Calu3 (cell line): ENCODE results near the gene SGTB. TPM values are rescaled to one million over a fixed set of nuclear protein-coding genes. Genes with fewer than 3 reads are reported as not detected.

Experiments
- BruUV-seq: library from RNA; stranded (reverse); fragments of 400-500 nt; replicated peaks from 2 replicates; lab custom pipeline; 2021; lab: Mats Ljungman, UMichigan
- CTCF ChIA-PET: fragments of 300-600 bp; sonication (Branson Sonifier 250); formaldehyde crosslinking; loops from one replicate; lab custom pipeline; 2022; ENCODE audit warnings: antibody characterized with exemption; lab: Charles Lee
- DNase-seq: peaks from one replicate; pipeline ENCODE4 v3.0.0; 2022
- H3K27ac Mint-ChIP-seq: one replicate; pipeline ENCODE4 v1.8.0; 2022; ENCODE audit warnings: mixed read lengths; ENCODE audit not compliant: unreplicated experiment
- H3K27me3 Mint-ChIP-seq: one replicate; pipeline ENCODE4 v1.8.0; 2022; ENCODE audit warnings: mixed read lengths; ENCODE audit not compliant: unreplicated experiment
- H3K36me3 Mint-ChIP-seq: one replicate; pipeline ENCODE4 v1.8.0; 2022; ENCODE audit warnings: mild to moderate bottlenecking, moderate library complexity, mixed read lengths; ENCODE audit not compliant: insufficient read depth, unreplicated experiment
- H3K4me1 Mint-ChIP-seq: one replicate; pipeline ENCODE4 v1.8.0; 2022; ENCODE audit warnings: mild to moderate bottlenecking, low read depth, mixed read lengths; ENCODE audit not compliant: unreplicated experiment
- H3K4me3 Mint-ChIP-seq: one replicate; pipeline ENCODE4 v1.8.0; 2022; ENCODE audit warnings: mild to moderate bottlenecking, low read depth, moderate library complexity, mixed read lengths; ENCODE audit not compliant: unreplicated experiment
- H3K9me3 Mint-ChIP-seq: one replicate; pipeline ENCODE4 v1.8.0; 2022; ENCODE audit warnings: low read depth, mixed read lengths; ENCODE audit not compliant: unreplicated experiment
- intact Hi-C: fragments of 100-400 bp; cut with micrococcal nuclease; formaldehyde crosslinking; loops from one replicate; pipeline ENCODE4 v1.10.0; 2022; ENCODE audit not compliant: unreplicated experiment
- total RNA-seq: library from RNA; stranded (reverse); gene quantifications from 2 replicates; pipeline ENCODE4 v1.2.3, GENCODE V29; 2022
- TF ChIP-seq, protein P1 (sequence below): fragments of 200-600 bp; IDR thresholded peaks from one replicate; pipeline ENCODE4 v1.8.0; 2022; ENCODE audit warnings: antibody characterized with exemption; ENCODE audit not compliant: unreplicated experiment

SGTB gene
- total RNA-seq, 1 experiment from 2014 or later = 6.8 TPM

DNA sequence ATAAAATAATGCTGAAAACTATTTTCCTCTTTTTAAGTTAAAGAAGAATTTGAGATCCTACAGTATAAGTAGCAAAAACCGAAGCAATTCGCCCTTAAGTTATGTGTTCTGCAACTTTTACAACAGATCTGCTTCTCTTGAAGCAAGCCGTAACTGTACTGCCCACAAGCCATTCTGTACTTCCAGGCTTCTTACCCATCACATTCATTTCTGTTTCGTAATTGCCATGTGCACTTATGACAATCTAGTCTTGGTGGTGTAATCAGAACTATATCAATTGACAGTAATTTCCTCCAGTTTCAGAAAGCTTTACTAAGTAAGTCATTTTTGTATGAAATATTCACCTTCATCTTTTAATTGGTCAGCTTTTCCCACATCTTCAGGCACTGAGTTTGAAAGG lies 13.8 kb downstream of the SGTB start:
- H3K9me3 Mint-ChIP-seq = no peaks in the 10 kb centered on the region
- TF ChIP-seq, protein P1, sequence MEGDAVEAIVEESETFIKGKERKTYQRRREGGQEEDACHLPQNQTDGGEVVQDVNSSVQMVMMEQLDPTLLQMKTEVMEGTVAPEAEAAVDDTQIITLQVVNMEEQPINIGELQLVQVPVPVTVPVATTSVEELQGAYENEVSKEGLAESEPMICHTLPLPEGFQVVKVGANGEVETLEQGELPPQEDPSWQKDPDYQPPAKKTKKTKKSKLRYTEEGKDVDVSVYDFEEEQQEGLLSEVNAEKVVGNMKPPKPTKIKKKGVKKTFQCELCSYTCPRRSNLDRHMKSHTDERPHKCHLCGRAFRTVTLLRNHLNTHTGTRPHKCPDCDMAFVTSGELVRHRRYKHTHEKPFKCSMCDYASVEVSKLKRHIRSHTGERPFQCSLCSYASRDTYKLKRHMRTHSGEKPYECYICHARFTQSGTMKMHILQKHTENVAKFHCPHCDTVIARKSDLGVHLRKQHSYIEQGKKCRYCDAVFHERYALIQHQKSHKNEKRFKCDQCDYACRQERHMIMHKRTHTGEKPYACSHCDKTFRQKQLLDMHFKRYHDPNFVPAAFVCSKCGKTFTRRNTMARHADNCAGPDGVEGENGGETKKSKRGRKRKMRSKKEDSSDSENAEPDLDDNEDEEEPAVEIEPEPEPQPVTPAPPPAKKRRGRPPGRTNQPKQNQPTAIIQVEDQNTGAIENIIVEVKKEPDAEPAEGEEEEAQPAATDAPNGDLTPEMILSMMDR = no peak
- H3K36me3 Mint-ChIP-seq = no peaks in the 10 kb centered on the region
- no TSS peak for BruUV-seq
- CTCF ChIA-PET = no interaction called here
- no peaks in the 10 kb centered on the region for H3K4me1 Mint-ChIP-seq
- H3K27me3 Mint-ChIP-seq = no peaks in the 10 kb centered on the region
- no peak for DNase-seq
- intact Hi-C loops = no loop called here
- no peak overlapping the region for H3K4me3 Mint-ChIP-seq
- no peak overlapping the region for H3K27ac Mint-ChIP-seq

DNA sequence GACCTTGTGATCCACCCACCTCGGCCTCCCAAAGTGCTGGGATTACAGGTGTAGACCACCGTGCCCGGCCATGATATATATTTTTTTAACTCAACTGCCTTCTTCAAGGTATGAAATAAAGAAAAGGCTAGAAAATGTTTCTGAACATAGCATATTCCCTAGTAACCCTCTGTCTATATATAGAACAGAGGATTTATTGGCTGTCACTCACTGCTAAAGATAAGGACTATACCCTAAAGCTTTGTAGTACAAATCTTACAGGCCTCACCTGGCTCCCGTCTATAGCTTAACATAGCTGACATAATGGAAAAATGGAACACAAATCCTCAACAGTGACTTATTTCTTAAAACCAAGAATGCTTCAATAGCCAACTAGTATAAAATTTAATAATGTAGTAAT lies 14.2 kb downstream of the SGTB start:
- Mint-ChIP-seq H3K27ac (no peak overlapping the region), H3K4me3 (no peak overlapping the region), H3K9me3 (no peaks in the 10 kb centered on the region), H3K4me1 (no peaks in the 10 kb centered on the region), H3K27me3 (no peaks in the 10 kb centered on the region), H3K36me3 (no peaks in the 10 kb centered on the region)
- intact Hi-C loops = no loop called here
- CTCF ChIA-PET = no interaction called here
- no TSS peak for BruUV-seq
- DNase-seq = no peak
- TF ChIP-seq, protein P1 = no peak

DNA sequence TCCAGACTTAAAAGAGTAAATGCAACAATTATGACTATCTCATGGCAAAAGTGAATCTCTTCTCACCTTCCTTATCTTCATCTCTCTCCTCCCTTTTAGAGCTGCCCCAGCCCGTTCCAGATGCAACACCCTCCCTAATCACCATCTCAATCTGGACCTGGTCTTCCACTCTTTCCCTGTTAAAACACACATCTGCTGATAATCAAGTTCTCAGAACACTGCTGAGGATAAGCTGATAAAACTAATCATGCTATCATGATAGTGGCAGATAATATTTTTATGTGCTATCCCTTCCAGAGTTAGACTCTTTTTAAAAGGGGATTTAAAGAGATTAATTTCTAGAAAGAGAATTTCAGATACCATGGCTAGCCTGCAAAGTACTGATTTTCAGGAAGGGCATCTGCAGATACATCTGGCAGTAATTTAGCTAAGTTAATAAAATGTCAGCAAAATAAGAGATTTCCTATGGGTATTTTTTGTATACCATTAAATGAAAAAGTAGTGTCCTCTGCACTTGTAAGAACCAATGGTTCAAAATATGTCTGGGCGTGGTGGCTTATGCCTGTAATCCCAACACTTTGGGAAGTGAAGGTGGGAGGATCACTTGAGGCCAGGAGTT lies 17.2 kb downstream of the SGTB start:
- Mint-ChIP-seq H3K36me3 (no peaks in the 10 kb centered on the region), H3K4me1 (no peaks in the 10 kb centered on the region), H3K27ac (no peak overlapping the region), H3K4me3 (no peak overlapping the region), H3K9me3 (no peaks in the 10 kb centered on the region), H3K27me3 (no peaks in the 10 kb centered on the region)
- DNase-seq = no peak
- CTCF ChIA-PET = no interaction called here
- TF ChIP-seq, protein P1 = no peak
- intact Hi-C loops = no loop called here
- BruUV-seq = no TSS peak

DNA sequence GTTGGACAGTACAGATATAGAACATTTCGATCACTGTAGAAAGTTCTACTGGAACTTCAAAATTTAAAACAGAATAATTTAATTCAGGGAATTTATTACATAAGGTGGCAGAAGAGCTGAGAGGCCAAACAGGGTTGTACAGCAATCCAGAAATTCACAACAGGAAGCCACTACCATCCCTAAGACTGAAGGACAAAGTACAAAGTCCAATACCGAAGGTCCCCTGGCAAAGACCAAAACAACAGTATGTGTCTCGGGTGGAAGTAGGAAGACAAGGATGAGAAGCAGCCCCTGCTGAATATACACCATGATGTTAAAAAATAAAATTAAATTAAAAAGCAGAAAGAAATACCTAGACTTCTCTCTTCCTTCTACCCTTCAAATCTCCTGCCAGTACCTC lies 19.9 kb downstream of the SGTB start:
- TF ChIP-seq, protein P1 = no peak
- Mint-ChIP-seq H3K4me3 (no peak overlapping the region), H3K4me1 (no peaks in the 10 kb centered on the region), H3K27me3 (no peaks in the 10 kb centered on the region), H3K27ac (no peak overlapping the region), H3K9me3 (no peaks in the 10 kb centered on the region), H3K36me3 (no peaks in the 10 kb centered on the region)
- CTCF ChIA-PET = no interaction called here
- no peak for DNase-seq
- intact Hi-C loops = no loop called here
- BruUV-seq = no TSS peak
